ENCODE results near the gene AFMID.

AFMID gene

GRCh38 chr17:78214016-78214705, 27.0 kb downstream of the AFMID start, which contains the start of gene BIRC5:
Gene BIRC5 (plus strand): TSS chr17:78214253. CDS start chr17:78214317, 64 bp downstream.
- peak within 1 kb of the TSS; percentile 99 for H3K9ac ChIP-seq (ENCODE audit: low read depth, low read length)
- no peak for TF ChIP-seq EZH2 (IDR thresholded peaks at IDR 0.05; ENCODE audit: borderline replicate concordance, low read depth, low read length, severe bottlenecking)
- peaks cover 39% of the 10 kb centered on the region for H3K36me3 ChIP-seq (ENCODE audit: insufficient read depth, low read length)
- H3K9me3 ChIP-seq (ENCODE audit: insufficient read depth, low read length, severe bottlenecking): no peaks in the 10 kb centered on the region
- DNase-seq (peak; percentile 92), ATAC-seq (ENCODE audit: insufficient read depth, low read depth) (peak; percentile 99)
- no peaks in the 10 kb centered on the region for H3K27me3 ChIP-seq (ENCODE audit: insufficient read depth, low read length, poor library complexity)
- peak within 1 kb of the TSS; percentile 96 for H3K27ac ChIP-seq (ENCODE audit: low read length)
- H2AFZ ChIP-seq (ENCODE audit: low read depth, low read length): peak within 1 kb of the TSS; percentile 86
- peak within 1 kb of the TSS; percentile 82 to 99 for H3K4me3 ChIP-seq (ENCODE audit: low read depth in 1 of 2, low read length in 2 of 2)
- peak within 1 kb of the TSS; percentile 82 for H3K4me2 ChIP-seq (ENCODE audit: insufficient read depth, low read length)
- peaks cover 4% of the 10 kb centered on the region; the same call in 1 of the 2 replicates for H4K20me1 ChIP-seq (ENCODE audit: insufficient read depth, low read length)
- H3K79me2 ChIP-seq (ENCODE audit: insufficient read depth, low read length): peaks cover 47% of the 10 kb centered on the region
- H3K4me1 ChIP-seq (ENCODE audit: insufficient read depth, low read length): peaks cover 29% of the 10 kb centered on the region

GRCh38 chr17:78214706-78215061, 27.5 kb downstream of the AFMID start:
- H3K27me3 ChIP-seq (ENCODE audit: insufficient read depth, low read length, poor library complexity): no peaks in the 10 kb centered on the region
- no peak for TF ChIP-seq CTCF (IDR thresholded peaks at IDR 0.05; ENCODE audit: borderline replicate concordance, extremely low read depth, low read length, poor library complexity, severe bottlenecking)
- TF ChIP-seq EZH2 (IDR thresholded peaks at IDR 0.05; ENCODE audit: borderline replicate concordance, low read depth, low read length, severe bottlenecking): no peak
- H3K36me3 ChIP-seq (ENCODE audit: insufficient read depth, low read length): peaks cover 45% of the 10 kb centered on the region
- peaks cover 29% of the 10 kb centered on the region for H3K4me1 ChIP-seq (ENCODE audit: insufficient read depth, low read length)
- H3K4me3 ChIP-seq (ENCODE audit: low read depth in 1 of 2, low read length in 2 of 2): peak overlapping the region; percentile 82 to 99
- DNase-seq (peak; percentile 19), ATAC-seq (ENCODE audit: insufficient read depth, low read depth) (no peak)
- H3K4me2 ChIP-seq (ENCODE audit: insufficient read depth, low read length): peak overlapping the region; percentile 82
- peaks cover 10% of the 10 kb centered on the region; the same call in 1 of the 2 replicates for H4K20me1 ChIP-seq (ENCODE audit: insufficient read depth, low read length)
- H3K9me3 ChIP-seq (ENCODE audit: insufficient read depth, low read length, severe bottlenecking): no peaks in the 10 kb centered on the region
- H3K27ac ChIP-seq (ENCODE audit: low read length): peak overlapping the region; percentile 96
- peaks cover 51% of the 10 kb centered on the region for H3K79me2 ChIP-seq (ENCODE audit: insufficient read depth, low read length)
- H3K9ac ChIP-seq (ENCODE audit: low read depth, low read length): peak overlapping the region; percentile 99
- H2AFZ ChIP-seq (ENCODE audit: low read depth, low read length): peak overlapping the region; percentile 86

GRCh38 chr17:78219396-78220150, 32.4 kb downstream of the AFMID start:
- ATAC-seq (ENCODE audit: insufficient read depth, low read depth) (no peak), DNase-seq (no peak)
- Histone ChIP-seq H3K27me3 (ENCODE audit: insufficient read depth, low read length, poor library complexity) (no peaks in the 10 kb centered on the region), H3K36me3 (ENCODE audit: insufficient read depth, low read length) (peaks cover 86% of the 10 kb centered on the region), H3K79me2 (ENCODE audit: insufficient read depth, low read length) (peaks cover 56% of the 10 kb centered on the region), H3K4me3 (ENCODE audit: low read depth in 1 of 2, low read length in 2 of 2) (no peak overlapping the region), H3K4me2 (ENCODE audit: insufficient read depth, low read length) (no peak overlapping the region), H4K20me1 (ENCODE audit: insufficient read depth, low read length) (peaks cover 13% of the 10 kb centered on the region; the same call in 1 of the 2 replicates), H3K9me3 (ENCODE audit: insufficient read depth, low read length, severe bottlenecking) (no peaks in the 10 kb centered on the region), H3K27ac (ENCODE audit: low read length) (no peak overlapping the region), H3K4me1 (ENCODE audit: insufficient read depth, low read length) (peaks cover 20% of the 10 kb centered on the region), H2AFZ (ENCODE audit: low read depth, low read length) (no peak overlapping the region), H3K9ac (ENCODE audit: low read depth, low read length) (no peak overlapping the region)
- no peak for TF ChIP-seq EZH2 (IDR thresholded peaks at IDR 0.05; ENCODE audit: borderline replicate concordance, low read depth, low read length, severe bottlenecking)
- no peak for TF ChIP-seq CTCF (IDR thresholded peaks at IDR 0.05; ENCODE audit: borderline replicate concordance, extremely low read depth, low read length, poor library complexity, severe bottlenecking)

GRCh38 chr17:78223061-78223460, 35.9 kb downstream of the AFMID start:
- Histone ChIP-seq H3K4me3 (ENCODE audit: low read depth in 1 of 2, low read length in 2 of 2) (no peak overlapping the region), H3K27ac (ENCODE audit: low read length) (no peak overlapping the region), H3K9me3 (ENCODE audit: insufficient read depth, low read length, severe bottlenecking) (no peaks in the 10 kb centered on the region), H3K4me2 (ENCODE audit: insufficient read depth, low read length) (no peak overlapping the region), H3K9ac (ENCODE audit: low read depth, low read length) (no peak overlapping the region), H3K4me1 (ENCODE audit: insufficient read depth, low read length) (no peaks in the 10 kb centered on the region), H3K27me3 (ENCODE audit: insufficient read depth, low read length, poor library complexity) (no peaks in the 10 kb centered on the region), H3K36me3 (ENCODE audit: insufficient read depth, low read length) (peaks cover 63% of the 10 kb centered on the region), H3K79me2 (ENCODE audit: insufficient read depth, low read length) (peaks cover 26% of the 10 kb centered on the region), H2AFZ (ENCODE audit: low read depth, low read length) (no peak overlapping the region), H4K20me1 (ENCODE audit: insufficient read depth, low read length) (peaks cover 13% of the 10 kb centered on the region; the same call in 1 of the 2 replicates)
- ATAC-seq (ENCODE audit: insufficient read depth, low read depth): no peak
- no peak for DNase-seq
- TF ChIP-seq CTCF (IDR thresholded peaks at IDR 0.05; ENCODE audit: borderline replicate concordance, extremely low read depth, low read length, poor library complexity, severe bottlenecking): no peak
- TF ChIP-seq EZH2 (IDR thresholded peaks at IDR 0.05; ENCODE audit: borderline replicate concordance, low read depth, low read length, severe bottlenecking): no peak
